NCI-H128 (cell line): ENCODE results near the gene CDH22.

Experiments used
- DNase-seq: peaks from one replicate; lab custom pipeline; 2025; ENCODE audit not compliant: unreplicated experiment; lab: John Stamatoyannopoulos, UW

Gene CDH22

GRCh38 chr20:46175127-46175494 lies 133.2 kb downstream of the CDH22 start:
- DNase-seq: no peak

GRCh38 chr20:46174469-46175126 lies 133.7 kb downstream of the CDH22 start:
- DNase-seq: no peak

GRCh38 chr20:46173652-46174468 lies 134.4 kb downstream of the CDH22 start:
- DNase-seq: no peak

GRCh38 chr20:46172961-46173536 lies 135.2 kb downstream of the CDH22 start:
- no peak for DNase-seq

- no peak for DNase-seq
Measured at GRCh38 chr20:46172455-46172854, 135.8 kb downstream of the CDH22 start.

GRCh38 chr20:46171909-46172308 lies 136.4 kb downstream of the CDH22 start:
- DNase-seq: no peak

- no peak for DNase-seq
Measured at GRCh38 chr20:46171476-46171875, 136.8 kb downstream of the CDH22 start.

GRCh38 chr20:46169245-46170171 lies 138.8 kb downstream of the CDH22 start:
- no peak for DNase-seq

GRCh38 chr20:46168438-46168837 lies 139.9 kb downstream of the CDH22 start:
- no peak for DNase-seq

GRCh38 chr20:46167080-46167479 lies 141.2 kb downstream of the CDH22 start:
- DNase-seq: no peak

- no peak for DNase-seq
Measured at GRCh38 chr20:46164254-46164653, 144.0 kb downstream of the CDH22 start.

- DNase-seq: no peak
Measured at GRCh38 chr20:46161921-46162320, 146.4 kb downstream of the CDH22 start.

- no peak for DNase-seq
Measured at GRCh38 chr20:46160661-46161060, 147.6 kb downstream of the CDH22 start.

- no peak for DNase-seq
Measured at GRCh38 chr20:46159101-46159897, 149.0 kb downstream of the CDH22 start.

- no peak for DNase-seq
Measured at GRCh38 chr20:46158476-46158987, 149.8 kb downstream of the CDH22 start.

GRCh38 chr20:46157625-46158024 lies 150.7 kb downstream of the CDH22 start:
- no peak for DNase-seq

- no peak for DNase-seq
Measured at GRCh38 chr20:46157076-46157592, 151.2 kb downstream of the CDH22 start.

GRCh38 chr20:46156065-46156464 lies 152.2 kb downstream of the CDH22 start:
- DNase-seq: no peak

- no peak for DNase-seq
Measured at GRCh38 chr20:46154796-46155195, 153.5 kb downstream of the CDH22 start.

GRCh38 chr20:46154305-46154704 lies 154.0 kb downstream of the CDH22 start:
- DNase-seq: no peak
